ENCODE results near the gene TRIM71.

GRCh38 chr3:32867954-32868353 lies 50.2 kb downstream of the TRIM71 start:
- TF ChIP-seq FOXP2 (optimal IDR thresholded peaks at IDR 0.05; ENCODE audit: borderline replicate concordance, extremely low read depth, extremely low read length, insufficient read depth) (no peak), TAF1 (IDR thresholded peaks at IDR 0.05; ENCODE audit: borderline replicate concordance, insufficient read depth, low read length) (no peak)

Measured in PFSK-1 (cell line).